H4 (cell line): ENCODE measurements around the gene AHNAK2. TPM values are rescaled to one million over a fixed set of nuclear protein-coding genes. Genes with fewer than 3 reads are reported as not detected.

Experiments used
- DNase-seq: peaks from one replicate; pipeline ENCODE4 v3.0.0-alpha.2; 2015; ENCODE audit warnings: low spot score
- total RNA-seq: library from RNA; depleted of rRNA; stranded (reverse); fragments of >200 nt; shearing (Covaris generic); gene quantifications from 2 replicates; pipeline ENCODE4 v1.2.3, GENCODE V29; 2014; rRNA removed

AHNAK2 gene
- total RNA-seq, 1 experiment from 2014 or later = 4.4 TPM

- no peak for DNase-seq
Measured at GRCh38 chr14:104887623-104888488, 90.3 kb downstream of the AHNAK2 start.

Other genes starting within 250 kb of the AHNAK2 start
- 286 and 381 TPM in 2 replicates for gene SIVA1, start 225.2 kb downstream of the AHNAK2 start, total RNA-seq
- 86.5 and 127 TPM in 2 replicates for gene AKT1, start 182.6 kb downstream of the AHNAK2 start, total RNA-seq
- gene ZBTB42, start 177.3 kb downstream of the AHNAK2 start, total RNA-seq = 0.83 and 2.9 TPM in 2 replicates
- gene CEP170B, start 113.1 kb downstream of the AHNAK2 start, total RNA-seq = 3.5 and 5.2 TPM in 2 replicates
- gene PLD4, start 53.5 kb downstream of the AHNAK2 start, total RNA-seq = not detected in 2 replicates
- gene CLBA1, start 7.4 kb upstream of the AHNAK2 start, total RNA-seq = 2.4 and 4.4 TPM in 2 replicates
- 42.8 and 46.1 TPM in 2 replicates for gene CDCA4, start 42.7 kb upstream of the AHNAK2 start, total RNA-seq
- 0.10 TPM in 1 of 2 replicates, not detected in the other for gene GPR132, start 87.1 kb upstream of the AHNAK2 start, total RNA-seq
- gene JAG2, start 190.4 kb upstream of the AHNAK2 start, total RNA-seq = 0.48 TPM in 1 of 2 replicates, not detected in the other
- 18.0 and 19.8 TPM in 2 replicates for gene NUDT14, start 202.9 kb upstream of the AHNAK2 start, total RNA-seq